ENCODE measurements around the gene RASGEF1B.
"Not testable (repeated sequence)": the region's sequence is repeated elsewhere in the genome, so short reads cannot be mapped to it uniquely, and the experiment has no call there.

The RASGEF1B gene

DNA sequence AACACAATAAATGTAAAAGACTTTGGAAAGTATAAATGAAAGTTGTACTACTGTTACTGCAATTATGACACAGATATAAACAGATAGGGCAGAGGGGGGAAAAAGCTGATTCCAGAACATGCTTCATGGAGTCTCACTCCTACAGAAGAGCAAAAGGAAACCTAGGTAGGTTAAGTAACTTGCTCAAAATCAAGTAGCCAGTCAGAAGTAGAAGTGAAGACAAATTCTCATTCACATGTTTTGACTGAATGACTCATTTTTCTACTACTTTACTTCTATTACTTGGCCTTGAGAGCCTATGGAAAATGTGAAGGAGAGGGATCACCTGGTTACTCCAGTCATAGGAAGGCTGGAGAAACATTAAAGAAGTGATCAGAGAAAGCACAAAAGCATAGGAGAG lies 23.6 kb upstream of the RASGEF1B start:
- DNase-seq = no peak

DNA sequence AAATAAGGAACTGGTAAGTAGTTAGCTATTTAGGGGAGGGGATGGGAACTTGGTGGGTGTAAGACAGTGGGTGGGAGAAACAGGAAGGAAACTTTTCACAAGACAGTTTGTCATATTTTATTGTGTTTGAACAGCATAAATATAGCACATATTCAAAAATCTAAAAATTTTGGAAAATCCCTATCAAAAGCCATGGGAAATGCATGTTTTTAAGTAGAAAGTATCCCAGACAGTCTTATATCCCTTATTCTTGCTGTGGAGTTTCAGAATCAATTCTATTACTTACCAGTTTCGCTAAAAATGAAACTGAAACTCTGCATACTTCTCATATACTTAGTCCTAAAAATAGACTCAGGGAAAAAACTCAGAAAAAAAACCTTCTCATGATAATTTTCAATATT lies 22.3 kb upstream of the RASGEF1B start:
- peak; percentile 58 for DNase-seq

DNA sequence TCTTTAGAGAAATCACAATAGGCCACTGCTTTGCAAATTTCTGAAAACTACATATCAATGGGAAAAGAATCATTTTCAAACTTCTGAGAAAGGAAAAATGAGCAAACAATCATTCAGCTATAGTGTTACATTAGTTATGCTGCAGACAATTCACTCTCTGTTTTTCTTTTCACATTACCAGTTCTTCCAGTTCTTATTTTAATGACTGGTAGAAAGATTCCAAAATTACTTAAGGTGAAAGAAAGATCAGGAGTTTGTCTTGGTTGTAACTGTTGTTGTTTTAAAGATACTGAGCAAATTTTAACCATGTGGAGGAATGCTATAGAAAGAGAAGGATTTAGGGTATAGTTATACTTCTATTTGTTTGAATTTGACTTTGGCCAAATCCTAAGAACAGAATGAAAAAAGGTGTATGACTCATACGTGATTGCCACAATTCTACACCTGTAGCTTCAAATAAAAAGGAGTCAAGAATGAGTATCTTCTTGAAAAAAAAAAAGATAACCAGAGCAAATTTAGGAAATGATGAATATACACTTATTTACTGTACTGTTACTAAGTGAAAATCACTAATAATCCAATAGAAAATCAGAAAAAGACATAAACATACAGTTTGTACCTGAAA lies 21.0 kb upstream of the RASGEF1B start:
- peak; percentile 34 for DNase-seq

DNA sequence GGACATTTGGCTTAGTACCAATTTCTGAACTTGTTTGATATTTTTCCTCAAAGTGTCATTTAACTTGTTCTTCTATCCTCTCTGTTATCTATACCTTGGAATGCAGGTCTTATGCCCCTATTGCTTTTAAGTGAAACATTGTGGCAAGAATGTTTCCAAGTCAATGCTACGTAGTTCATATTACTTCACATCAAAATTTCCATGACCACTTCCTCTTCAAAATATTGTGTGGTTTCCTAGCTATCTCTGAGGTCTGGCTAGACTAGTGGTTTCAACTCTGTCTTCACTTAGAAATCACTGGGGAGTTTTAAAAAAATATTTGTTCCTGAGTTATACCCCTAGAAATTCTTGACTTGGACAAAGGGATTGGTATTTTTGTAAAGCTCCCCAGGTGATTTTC lies 20.2 kb upstream of the RASGEF1B start:
- peak; percentile 91 for DNase-seq

DNA sequence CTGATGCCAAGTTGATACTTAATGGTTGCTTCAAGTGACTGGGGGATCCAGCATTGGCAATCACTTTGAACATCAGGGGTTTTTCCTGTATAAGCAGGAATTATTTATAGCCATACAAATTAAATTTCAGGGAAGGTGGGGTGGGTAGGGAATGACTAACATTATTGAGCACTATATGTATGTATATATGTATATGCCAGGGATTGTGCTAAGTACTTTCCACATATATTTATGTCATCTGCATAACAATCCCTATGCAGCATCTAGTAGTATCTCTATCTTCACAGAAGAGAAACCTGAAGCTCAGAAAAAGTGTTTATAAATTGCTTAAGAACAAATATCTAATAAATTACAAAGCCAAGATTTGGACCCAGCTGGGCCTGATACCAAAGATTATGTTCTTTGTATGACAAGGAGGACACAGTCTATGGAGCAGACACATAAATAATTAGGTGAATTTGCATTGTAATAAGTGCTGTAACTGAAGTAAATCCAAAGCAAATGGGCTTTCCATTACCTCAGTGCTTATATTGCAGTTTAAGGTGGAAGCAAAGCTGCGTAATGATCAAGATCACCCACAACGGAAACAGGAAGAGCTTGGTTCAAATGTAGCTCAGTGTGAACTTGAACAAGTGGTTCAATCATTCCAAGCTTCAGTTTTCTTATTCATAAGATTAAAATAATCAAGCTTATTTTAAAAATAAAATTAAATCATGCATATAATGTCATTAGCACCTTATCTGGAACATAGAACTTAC lies 18.9 kb upstream of the RASGEF1B start:
- peak; percentile 67 for DNase-seq

DNA sequence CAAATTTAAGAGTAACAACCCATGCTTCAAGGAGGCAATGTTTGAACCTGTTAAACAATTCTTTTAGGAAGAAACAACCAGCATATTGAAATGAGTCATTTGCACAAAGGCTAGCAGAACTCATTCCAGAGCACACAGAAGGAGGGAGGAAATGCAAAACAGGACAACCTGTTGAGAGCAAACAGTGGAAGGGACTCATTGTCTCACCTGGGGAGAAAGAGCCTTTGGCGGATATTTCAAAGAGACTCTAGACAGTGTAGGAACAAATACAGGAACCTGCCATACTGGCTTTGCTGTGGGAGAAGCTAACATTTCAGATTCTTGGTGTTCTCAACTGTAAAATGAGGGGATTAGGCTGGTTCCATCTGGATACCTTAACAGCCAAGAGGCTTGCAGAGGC lies 14.8 kb upstream of the RASGEF1B start:
- DNase-seq = no peak

DNA sequence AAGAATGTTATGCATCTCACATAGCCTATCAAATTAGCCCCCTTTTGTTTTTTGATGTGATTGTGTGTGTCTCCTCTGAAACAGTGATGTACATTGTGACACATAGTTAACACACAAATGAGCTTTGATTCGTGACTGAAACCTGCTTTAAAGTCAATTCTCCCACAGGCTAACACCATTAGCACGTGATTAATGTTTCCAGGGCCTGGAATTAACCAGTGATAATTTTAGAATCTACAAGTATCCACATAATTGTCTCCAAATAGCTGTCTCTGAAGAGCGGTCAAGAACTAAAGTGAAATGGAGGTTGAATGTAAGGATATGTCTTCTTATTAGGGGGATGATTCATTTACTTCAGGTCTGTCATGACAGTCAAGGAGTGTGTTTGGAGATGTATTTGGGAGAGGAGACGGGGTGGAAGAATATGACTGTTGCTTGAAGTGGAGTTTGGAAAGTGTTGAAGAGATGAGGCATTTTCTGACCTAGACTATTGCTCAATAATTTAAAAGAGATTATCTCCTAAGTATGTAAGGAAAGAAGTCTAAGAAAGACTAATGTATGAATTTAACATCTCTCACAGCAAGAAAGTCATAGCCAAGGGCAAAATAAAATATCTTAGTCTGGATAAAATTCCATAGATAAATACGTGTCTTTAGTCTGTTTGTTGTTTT lies 13.7 kb upstream of the RASGEF1B start:
- DNase-seq = no peak

DNA sequence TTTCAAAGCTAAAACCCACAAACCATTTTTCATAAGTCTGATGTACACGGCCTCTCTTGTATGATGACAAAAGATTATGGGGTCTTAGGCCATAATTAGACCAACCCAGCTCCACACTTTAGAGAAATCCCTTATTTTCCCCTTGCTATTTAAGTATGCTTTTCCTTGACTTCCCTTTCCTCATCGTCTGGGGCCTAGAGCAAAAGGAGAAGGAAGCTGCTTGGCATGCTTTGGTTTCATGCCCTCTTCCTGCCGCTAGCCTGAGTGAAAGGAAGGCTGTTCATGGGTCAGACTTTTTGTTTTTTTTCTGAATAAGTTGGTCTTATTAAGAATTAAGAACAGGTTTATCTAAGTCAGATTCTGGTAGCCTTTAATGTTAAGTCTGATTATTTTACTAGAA lies 10.6 kb upstream of the RASGEF1B start:
- DNase-seq = no peak

DNA sequence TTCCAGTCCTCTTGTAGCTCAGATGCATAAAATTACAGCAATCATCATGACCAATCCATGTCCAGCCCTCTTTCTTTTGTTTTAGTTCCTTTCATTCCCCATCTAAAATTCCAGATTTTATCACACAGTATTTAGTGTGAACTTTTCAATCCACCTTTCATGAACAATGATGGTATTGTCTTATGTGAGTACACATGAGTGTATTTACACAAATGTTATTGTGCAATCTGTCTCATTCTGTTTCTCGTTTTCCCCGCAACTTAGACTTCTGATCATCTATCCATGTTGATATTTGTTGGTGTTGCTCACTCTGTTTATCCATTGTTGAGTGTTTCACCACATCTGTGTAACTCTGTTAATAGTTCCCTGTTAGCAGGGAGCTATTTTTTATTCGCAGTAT lies 9.4 kb upstream of the RASGEF1B start:
- no peak for DNase-seq

DNA sequence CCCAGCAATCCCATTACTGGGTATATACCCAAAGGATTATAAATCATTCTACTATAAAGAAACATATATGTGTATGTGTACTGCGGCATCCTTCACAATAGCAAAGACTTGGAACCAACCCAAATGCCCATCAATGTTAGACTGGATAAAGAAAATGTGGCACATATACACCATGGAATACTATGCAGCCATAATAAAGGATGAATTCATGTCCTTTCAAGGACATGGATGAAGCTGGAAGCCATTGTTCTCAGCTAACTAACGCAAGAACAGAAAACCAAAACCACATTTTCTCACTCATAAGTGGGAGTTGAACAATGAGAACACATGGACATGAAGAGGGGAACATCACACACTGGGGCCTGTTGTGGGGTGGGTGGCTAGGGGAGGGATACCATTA lies 7.9 kb upstream of the RASGEF1B start:
- DNase-seq = not testable (repeated sequence)

DNA sequence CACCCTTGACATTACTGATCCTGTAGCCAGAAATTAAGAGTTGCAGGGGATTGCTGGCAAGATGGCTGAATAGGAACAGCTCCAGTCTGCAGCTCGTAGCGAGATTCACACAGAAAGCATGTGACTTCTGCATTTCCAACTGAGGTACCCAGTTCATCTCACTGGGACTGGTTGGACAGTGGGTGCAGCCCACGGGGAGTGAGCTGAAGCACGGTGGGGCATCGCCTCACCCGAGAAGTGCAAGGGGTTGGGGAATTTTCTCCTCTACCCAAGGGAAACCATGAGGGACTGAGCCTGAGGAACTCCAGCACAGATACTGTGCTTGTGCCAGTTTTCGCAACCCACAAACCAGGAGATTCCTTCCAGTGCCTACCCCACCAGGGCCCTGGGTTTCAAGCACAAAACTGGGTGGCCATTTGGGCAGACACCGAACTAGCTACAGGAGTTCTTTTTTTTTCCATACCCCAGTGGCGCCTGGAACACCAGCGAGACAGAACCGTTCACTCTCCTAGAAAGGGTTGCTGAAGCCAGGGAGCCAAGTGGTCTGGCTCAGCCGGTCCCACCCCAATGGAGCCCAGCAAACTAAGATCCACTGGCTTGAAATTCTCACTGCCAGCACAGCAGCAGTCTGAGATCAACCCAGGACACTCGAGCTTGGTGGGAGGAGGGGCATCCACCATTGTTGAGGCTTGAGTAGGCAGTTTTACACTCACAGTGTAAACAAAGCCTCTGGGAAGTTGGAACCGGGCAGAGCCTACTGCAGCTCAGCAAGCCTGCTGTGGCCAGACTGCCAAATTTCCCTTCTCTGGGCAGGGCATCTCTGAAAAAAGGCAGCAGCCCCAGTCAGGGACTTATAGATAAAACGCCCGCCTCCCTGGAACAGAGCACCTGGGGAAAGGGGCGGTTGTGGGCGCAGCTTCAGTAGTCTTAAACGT lies 1.9 kb upstream of the RASGEF1B start:
- DNase-seq = not testable (repeated sequence)

DNA sequence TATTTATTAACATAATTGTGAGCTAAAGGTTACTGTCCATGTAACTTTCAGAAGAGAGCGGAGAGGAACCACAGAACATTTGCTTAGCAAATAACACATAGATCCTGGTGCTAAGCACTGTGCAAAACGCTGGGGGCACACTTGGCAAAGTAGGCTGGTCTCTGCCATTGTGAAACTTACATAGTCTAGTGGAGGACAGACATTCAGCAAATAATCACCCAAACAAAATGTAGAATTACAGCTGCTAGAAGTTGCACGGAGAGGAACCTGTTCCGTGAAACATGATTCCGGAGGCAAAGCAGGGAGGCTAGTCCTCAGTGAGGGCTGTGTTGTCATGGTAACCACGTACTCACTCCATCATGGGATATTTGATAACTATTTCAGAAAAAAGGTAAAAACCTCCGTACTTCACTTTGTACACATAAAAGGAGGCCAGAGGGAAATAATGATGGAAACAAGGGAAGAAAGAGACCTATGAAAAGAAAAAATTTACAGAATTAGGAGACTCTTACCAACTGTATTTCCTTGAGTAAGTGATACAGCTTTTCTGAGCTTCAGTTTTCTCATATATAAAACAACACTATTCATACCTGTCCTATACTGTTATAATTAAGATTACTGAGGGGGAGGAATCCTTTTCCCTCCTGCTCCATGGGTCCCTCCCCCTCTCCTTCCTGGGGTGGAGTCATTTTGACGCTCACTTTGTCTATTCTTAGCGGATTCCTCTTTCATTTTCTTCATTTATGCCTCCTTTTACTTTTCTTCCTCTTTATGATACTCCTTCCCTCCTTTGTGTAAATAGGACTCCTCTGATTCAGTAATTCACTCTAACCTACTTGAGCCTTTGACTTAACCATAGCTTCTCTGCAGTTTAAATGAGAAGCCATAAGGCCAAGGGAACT lies 825 bp upstream of the RASGEF1B start:
- DNase-seq = no peak

DNA sequence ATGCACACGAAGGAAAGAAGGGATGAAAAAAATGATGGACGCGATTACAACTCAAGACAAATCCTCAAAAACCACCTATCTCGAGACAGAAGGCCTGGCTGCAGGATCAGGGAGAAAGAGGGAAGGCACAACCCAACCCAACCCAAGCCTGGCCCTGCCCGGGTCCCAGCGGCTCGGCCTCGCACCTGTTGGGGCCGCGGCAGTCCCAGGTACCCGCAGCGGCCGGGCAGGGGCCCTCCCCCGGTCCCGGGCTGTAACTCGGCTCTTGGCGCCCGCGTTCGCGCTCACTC lies 464 bp downstream of the RASGEF1B start:
- no peak for DNase-seq

DNA sequence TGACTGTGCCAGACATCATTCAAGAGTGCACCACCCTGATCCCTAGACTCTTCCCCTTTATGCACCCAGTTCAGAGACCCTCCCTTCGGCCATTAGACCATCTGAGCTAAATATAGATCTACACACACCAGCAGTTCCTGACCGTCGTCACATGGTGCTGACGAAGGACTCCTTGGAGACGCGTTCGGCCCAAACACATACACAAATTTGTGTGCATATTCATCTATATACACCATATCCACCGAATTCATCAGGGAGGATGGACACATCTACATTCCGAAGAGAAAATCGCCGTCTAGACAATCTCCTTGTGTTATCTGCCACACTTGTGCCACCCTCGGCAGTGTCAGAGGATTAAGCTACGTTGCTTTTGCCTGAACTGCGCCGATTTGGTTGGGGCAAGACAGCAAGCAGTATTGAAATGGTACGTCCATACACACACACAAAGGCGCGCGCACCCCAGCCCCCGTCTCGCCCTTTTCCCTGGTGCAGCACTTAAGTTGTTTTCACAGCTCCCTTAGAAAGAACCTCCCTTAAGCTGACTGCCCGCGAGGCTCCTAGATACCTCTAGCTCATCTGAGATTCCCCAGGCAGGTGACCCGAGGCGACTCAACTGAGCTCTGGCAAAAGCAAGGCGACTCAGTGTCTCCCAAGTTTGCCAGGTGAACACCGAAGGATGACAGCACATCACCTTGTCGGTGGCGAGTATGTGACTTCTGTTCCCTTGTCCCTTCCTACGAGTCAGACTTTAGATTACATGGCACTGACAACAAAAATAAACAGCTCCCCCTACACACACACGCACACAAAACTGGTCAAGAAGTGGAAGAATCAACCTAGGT lies 1.0 kb downstream of the RASGEF1B start:
- DNase-seq = peak; percentile 65

DNA sequence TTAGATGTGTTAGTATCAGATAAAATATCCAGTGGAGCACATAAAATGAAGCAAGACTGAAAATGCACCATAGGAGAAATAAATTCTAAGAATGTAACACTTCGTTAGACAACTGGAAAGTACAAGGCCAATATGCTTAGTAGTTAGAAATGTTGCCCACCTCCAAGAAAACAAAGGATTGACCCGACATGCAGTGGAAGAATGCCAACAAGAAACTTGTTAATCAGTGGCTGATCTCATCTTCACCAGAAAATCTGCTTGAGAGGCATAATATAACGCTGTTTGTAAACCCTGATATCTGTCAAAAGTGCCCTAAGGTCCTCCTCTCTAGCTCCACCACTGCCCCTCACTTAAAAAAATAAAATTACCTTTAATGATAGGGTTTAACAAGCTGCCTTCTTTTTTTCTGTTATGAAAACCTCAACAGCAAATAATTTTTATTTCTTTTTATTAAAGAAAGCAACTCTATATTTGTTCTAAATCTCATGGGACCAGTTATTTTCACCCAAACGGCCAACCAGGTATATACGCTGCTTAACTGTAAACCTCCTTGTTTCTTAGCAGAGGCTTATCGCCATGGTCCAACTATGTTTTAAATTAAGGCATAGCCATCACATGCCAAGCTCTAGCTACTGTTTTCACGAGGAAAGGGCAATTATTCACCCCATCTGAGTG lies 1.8 kb downstream of the RASGEF1B start:
- no peak for DNase-seq

DNA sequence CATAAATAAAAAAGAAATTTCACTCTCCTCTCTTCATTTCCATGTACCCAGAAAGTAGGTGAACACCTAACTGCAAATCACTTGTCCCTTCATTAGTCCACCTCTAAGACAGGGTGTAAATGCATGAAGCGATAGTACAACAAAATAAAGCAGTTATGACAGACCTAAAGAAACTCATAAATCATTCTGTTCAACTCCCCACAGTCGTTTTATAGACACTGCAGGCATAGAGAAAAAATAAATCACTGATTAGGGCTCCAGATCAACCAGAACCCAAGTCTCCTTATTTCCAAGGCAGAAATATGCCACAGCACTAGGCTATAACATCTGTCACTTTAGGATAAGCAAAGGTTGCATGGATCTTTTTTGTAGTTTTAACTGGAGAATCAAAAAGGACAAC lies 3.0 kb downstream of the RASGEF1B start:
- no peak for DNase-seq

DNA sequence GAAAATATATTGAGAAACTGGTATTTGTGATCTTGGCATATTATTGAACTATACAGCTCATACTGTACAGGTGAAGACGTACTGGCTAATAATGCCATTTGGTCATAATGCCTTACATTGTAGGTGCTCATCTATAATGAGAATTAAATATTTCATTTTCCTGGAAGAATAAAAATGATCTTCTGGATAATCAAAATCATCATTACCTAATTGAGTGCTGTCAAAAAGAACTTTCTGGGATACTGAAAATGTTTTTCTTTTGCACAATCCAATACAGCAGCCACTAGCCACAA lies 4.1 kb downstream of the RASGEF1B start:
- no peak for DNase-seq

DNA sequence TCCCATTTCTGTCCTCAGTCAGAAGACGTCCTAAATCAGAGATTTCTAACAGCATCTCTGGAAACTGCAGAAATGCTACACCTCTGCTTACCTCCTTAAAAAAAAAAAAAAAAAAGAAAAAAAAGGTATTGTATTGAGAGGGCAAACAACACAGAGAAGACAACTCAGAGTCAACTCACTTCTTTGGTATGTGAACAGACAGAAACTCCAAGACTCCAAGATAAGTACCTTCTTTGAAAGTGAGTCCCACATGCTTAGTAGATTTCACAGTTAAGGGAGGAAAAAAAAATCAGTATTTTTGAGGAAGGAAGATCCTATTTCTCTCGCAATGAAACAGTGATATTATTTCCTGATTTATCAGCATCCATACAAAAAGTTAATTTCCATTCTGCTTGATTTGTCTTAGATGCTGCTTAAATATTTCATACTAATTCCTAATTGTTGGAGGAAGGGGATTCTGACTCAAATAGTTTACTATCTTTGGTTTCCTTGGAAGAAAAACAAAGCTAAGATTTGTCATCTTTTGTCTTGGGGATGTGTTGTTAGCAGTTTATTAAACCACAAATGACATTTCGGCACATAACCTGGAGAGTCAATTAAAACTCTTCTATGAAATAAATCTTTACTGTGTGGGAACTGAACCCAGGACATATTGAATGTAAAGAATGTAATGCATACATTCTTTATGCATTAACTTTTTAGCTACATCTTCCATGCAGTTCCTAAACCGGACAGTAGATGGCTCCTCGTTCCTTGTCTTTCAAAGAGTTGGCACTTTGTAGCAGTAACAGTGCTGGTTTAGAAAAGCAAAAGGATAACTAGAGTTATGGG lies 4.7 kb downstream of the RASGEF1B start:
- DNase-seq = peak; percentile 85

DNA sequence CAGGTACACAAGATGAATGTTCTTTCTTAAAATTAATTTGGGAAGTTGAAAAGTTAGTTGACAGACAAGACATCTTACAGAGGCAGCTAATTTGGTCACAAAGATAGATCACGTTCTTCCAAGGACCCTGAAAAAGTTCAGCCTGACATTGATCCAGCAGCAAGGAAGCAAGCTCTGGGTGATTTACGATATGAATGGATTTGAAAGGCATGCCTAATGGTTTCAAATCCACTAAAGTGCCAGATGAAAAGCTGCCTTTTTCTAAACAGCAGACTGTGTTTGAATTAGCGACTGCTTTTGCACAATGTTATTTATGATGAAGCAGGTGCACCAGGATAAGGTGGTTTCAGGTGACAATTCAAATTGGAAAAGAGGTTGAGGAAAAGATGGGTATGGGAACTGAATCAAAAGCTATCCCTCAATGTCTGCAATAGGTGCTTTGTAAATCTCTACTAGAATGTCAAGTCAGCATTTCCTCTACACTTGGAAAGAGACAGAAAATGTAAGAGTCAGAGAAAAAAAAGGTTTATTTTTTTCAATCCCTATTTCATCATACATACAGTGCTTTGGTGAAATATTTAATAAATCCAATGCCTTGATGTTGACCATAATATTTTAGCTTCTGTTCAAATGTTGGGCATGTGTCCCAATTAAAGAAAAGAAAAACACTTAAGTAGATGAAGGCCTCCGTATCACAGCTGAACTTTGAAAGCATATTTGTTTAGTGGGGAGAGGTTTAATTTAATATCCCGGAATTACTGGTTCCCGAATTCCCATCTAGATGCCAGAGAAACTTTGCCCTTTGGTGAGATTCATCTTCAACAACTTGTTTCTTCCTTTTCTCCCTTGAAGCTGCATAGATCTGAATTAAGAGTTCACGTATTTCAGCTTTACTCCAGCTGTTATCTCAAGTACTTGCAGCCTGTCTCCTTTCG lies 6.0 kb downstream of the RASGEF1B start:
- DNase-seq = no peak

Measured in CD4-positive, alpha-beta T cell treated with Interleukin-17A for 1 hour (primary cell).